Sigmoid colon (tissue), 7 donors: ENCODE data around the gene TENM3. TPM values are rescaled to one million over a fixed set of nuclear protein-coding genes. Genes with fewer than 3 reads are reported as not detected.

Experiments
- DNase-seq: peaks from one replicate; pipeline ENCODE4 v3.0.0-alpha.2; 2019
- H3K27ac ChIP-seq, 4 donors: fragments of 200-600 bp; sonication (generic); one replicate each; pipeline ENCODE4 v1.5.1; 2016 to 2019; ENCODE audit warnings: mild to moderate bottlenecking in 1 of 4
- H3K27me3 ChIP-seq, 3 donors: fragments of 200-600 bp; sonication (generic); one replicate each; pipeline ENCODE4 v1.5.1; 2019; ENCODE audit warnings: mild to moderate bottlenecking in 1 of 3
- H3K36me3 ChIP-seq, 4 donors: fragments of 200-600 bp; sonication (generic); one replicate each; pipeline ENCODE4 v1.5.1; 2016 to 2019
- H3K4me1 ChIP-seq, 4 donors: fragments of 200-600 bp; sonication (generic); one replicate each; pipeline ENCODE4 v1.5.1; 2017 to 2019
- H3K4me3 ChIP-seq, 4 donors: fragments of 200-600 bp; sonication (generic); one replicate each; pipeline ENCODE4 v1.5.1; 2017 to 2019; ENCODE audit warnings: mild to moderate bottlenecking in 2 of 4, moderate library complexity in 1 of 4
- H3K9me3 ChIP-seq, 4 donors: fragments of 200-600 bp in 3 of 4; sonication (generic) in 3 of 4; one replicate each; pipeline versions ENCODE4 v1.5.1 to v1.6.1; 2013 to 2019
- EP300 ChIP-seq, 4 donors: sonication (generic); formaldehyde crosslinking; IDR thresholded peaks; one replicate each; pipeline ENCODE4 v1.6.1; 2017; ENCODE audit warnings: antibody characterized with exemption in 4 of 4
- POLR2A ChIP-seq, 2 donors: fragments of 450-650 bp; IDR thresholded peaks; one replicate each; pipeline ENCODE4 v1.6.1; 2016; ENCODE audit warnings: antibody characterized with exemption in 2 of 2, mild to moderate bottlenecking in 2 of 2, moderate library complexity in 2 of 2
- POLR2AphosphoS5 ChIP-seq, 4 donors: sonication (generic); formaldehyde crosslinking; IDR thresholded peaks; one replicate each; pipeline ENCODE4 v1.6.1; 2017; ENCODE audit warnings: antibody characterized with exemption in 4 of 4
- WGBS, 2 donors: extraction: QIAGEN DNeasy Blood & Tissue Kit; methylation state at CpG; one replicate each; pipeline ENCODE4 v1.1.7; 2013; 5-methylcytosine and 5-hydroxymethylcytosine counted together
- intact Hi-C: fragments of 100-400 bp; cut with DNase I; formaldehyde crosslinking; loops from one replicate; pipeline ENCODE4 v1.15.1; 2023
- polyA plus RNA-seq, 3 donors: library from polyadenylated mRNA; stranded (reverse); fragments of 200-250 nt; gene quantifications; one replicate each; pipeline ENCODE4 v1.2.3, GENCODE V29; 2013
- total RNA-seq, 4 donors: library from RNA; depleted of rRNA; stranded (reverse); fragments of >200 nt; gene quantifications; one replicate each; pipeline ENCODE4 v1.1.0, GENCODE V29; 2016
- TF ChIP-seq, protein P1 (sequence below), 4 experiments: fragments of 450-650 bp in 3 of 4; fragments of 200-600 bp in 1 of 4; IDR thresholded peaks; one replicate each; pipeline ENCODE4 v1.5.1; 2016 to 2019; ENCODE audit warnings: antibody characterized with exemption in 4 of 4, mild to moderate bottlenecking in 3 of 4, moderate library complexity in 2 of 4
- donor health status: healthy with polysubstance abuse.
- donor health status: Bipolar disorder and iron deficiency.
- donor health status: healthy.

TENM3 gene
- total and polyA plus RNA-seq, 7 donors, result 0.60 to 82.3 (median 37.8) TPM; not detected in 1

DNA sequence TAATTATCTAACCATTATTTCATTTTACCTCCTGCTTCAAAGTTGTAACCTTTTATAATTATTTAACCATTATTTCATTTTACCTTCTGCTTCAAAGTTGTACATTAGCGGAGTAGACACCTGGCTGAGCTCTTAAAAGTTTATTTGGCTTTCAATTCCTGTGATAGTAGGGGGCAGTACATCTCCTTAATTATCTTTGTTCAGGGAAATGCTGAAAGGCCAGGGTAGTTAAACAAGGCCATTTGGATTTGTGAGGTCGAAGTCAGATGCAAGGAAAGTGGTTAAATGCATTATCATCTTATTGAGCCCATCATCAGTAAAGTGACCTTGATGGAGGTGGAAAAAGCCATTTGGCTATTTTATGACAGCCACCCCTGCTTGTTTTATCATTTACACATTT is 210.6 kb downstream of the TENM3 start:
- Histone ChIP-seq H3K36me3 (no peaks in the 10 kb centered on the region), H3K27ac (peak overlapping the region in 2 of 4 donors; percentile 47 to 48), H3K27me3 (peaks cover 0 to 13% (median 0%) of the 10 kb centered on the region in 3 donors), H3K4me3 (no peak overlapping the region), H3K4me1 (peaks cover 0 to 48% (median 31%) of the 10 kb centered on the region in 4 donors), H3K9me3 (no peaks in the 10 kb centered on the region)
- intact Hi-C loops, result loop anchor here (10.0 kb wide), 1 partner anchor 471 kb away; no protein-coding TSS in a partner anchor
- no peak for DNase-seq
- TF ChIP-seq POLR2AphosphoS5 (IDR thresholded peaks at IDR 0.05) (no peak), EP300 (IDR thresholded peaks at IDR 0.05) (no peak), POLR2A (IDR thresholded peaks at IDR 0.05) (no peak)
- TF ChIP-seq, protein P1, sequence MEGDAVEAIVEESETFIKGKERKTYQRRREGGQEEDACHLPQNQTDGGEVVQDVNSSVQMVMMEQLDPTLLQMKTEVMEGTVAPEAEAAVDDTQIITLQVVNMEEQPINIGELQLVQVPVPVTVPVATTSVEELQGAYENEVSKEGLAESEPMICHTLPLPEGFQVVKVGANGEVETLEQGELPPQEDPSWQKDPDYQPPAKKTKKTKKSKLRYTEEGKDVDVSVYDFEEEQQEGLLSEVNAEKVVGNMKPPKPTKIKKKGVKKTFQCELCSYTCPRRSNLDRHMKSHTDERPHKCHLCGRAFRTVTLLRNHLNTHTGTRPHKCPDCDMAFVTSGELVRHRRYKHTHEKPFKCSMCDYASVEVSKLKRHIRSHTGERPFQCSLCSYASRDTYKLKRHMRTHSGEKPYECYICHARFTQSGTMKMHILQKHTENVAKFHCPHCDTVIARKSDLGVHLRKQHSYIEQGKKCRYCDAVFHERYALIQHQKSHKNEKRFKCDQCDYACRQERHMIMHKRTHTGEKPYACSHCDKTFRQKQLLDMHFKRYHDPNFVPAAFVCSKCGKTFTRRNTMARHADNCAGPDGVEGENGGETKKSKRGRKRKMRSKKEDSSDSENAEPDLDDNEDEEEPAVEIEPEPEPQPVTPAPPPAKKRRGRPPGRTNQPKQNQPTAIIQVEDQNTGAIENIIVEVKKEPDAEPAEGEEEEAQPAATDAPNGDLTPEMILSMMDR (IDR thresholded peaks at IDR 0.05), result no peak
- WGBS, 2 donors, result 22 to 69% methylated on average over 2 of the region's 2 CpGs

DNA sequence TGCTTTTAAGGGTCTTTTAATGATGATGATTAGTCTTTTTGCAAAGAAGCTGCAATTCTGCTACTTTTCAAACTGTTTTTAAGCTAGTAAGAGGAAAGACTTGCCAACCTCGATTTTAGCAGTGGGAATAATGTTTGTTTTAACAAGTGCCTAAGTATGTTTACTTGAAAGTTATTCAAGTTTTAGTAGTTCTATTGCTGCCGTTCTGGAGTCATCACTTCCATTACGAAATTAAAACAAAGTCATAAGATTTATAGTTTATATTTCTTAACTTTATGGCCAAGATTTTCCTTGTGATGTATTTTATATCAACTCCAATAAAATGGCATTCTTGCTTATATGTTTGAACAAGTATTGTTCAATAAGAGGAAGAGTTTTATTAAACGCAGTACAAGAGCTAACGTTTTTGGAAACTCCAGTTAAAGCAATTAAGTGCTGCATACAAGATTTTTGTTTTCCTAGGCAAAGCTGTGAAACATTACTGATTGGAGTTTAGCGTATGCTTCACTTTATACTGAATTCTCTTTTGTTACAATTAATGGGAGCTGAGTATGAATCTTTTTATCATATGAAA is 211.3 kb downstream of the TENM3 start:
- Histone ChIP-seq H3K4me1 (peaks cover 0 to 48% (median 29%) of the 10 kb centered on the region in 4 donors), H3K27ac (peak overlapping the region in 3 of 4 donors; percentile 27 to 48 (median 47)), H3K9me3 (no peaks in the 10 kb centered on the region), H3K36me3 (no peaks in the 10 kb centered on the region), H3K27me3 (peaks cover 0 to 9% (median 0%) of the 10 kb centered on the region in 3 donors), H3K4me3 (no peak overlapping the region)
- 16 to 42% methylated on average over 6 of the region's 6 CpGs for WGBS, 2 donors
- TF ChIP-seq EP300 (IDR thresholded peaks at IDR 0.05) (no peak), POLR2AphosphoS5 (IDR thresholded peaks at IDR 0.05) (no peak), POLR2A (IDR thresholded peaks at IDR 0.05) (no peak)
- TF ChIP-seq, protein P1 (IDR thresholded peaks at IDR 0.05), result no peak
- DNase-seq, result no peak
- intact Hi-C loops, result loop anchor here (10.0 kb wide), 1 partner anchor 470 kb away; no protein-coding TSS in a partner anchor

DNA sequence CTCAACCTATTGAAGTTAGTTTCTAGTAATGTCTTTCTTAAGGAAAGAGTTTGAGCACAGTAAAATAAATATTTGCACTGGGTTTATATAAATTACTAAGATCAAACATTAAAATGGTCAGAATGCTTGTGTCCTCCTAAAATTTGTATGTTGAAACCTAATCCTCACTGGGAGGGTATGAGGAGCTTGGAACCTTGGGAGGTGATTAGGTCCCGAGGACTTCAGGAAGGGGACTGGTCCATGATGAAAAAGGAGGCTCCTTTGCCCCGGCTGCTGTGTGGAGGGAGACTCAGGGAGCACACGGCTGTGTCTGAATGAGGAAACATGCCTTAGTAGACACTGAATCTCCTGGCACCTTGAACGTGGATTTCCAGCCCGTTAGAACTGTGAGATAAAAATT is 221.9 kb downstream of the TENM3 start:
- Histone ChIP-seq H3K27me3 (no peaks in the 10 kb centered on the region), H3K27ac (no peak overlapping the region), H3K4me1 (no peaks in the 10 kb centered on the region), H3K9me3 (no peaks in the 10 kb centered on the region), H3K36me3 (no peaks in the 10 kb centered on the region), H3K4me3 (no peak overlapping the region)
- WGBS, 2 donors, result 36 to 73% methylated on average over 5 of the region's 5 CpGs
- TF ChIP-seq POLR2A (IDR thresholded peaks at IDR 0.05) (no peak), POLR2AphosphoS5 (IDR thresholded peaks at IDR 0.05) (no peak), EP300 (IDR thresholded peaks at IDR 0.05) (no peak)
- TF ChIP-seq, protein P1 (IDR thresholded peaks at IDR 0.05), result no peak
- DNase-seq, result no peak
- intact Hi-C loops, result no loop called here

DNA sequence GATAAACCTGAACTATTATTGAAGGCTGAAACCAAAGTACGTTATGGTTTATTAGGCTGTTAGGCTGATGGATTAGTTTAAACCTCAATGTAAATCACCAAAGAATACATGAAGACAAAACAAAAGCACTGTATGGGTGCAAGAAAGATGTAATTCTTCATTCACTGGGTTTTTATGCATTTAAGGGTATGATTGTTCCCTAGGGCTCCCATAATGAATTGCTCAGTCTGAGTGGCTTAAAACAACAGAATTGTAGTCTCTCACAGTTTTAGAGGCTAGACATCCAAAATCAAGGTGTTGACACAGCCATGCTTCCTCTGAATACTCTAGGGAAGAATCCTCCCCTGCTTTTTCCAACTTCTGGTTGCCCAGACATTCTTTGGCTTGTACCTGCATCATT is 222.8 kb downstream of the TENM3 start:
- Histone ChIP-seq H3K9me3 (no peaks in the 10 kb centered on the region), H3K4me1 (no peaks in the 10 kb centered on the region), H3K27me3 (no peaks in the 10 kb centered on the region), H3K4me3 (no peak overlapping the region), H3K36me3 (no peaks in the 10 kb centered on the region), H3K27ac (no peak overlapping the region)
- no peak for DNase-seq
- WGBS, 2 donors, result 22 to 67% methylated on average over 1 of the region's 1 CpG
- intact Hi-C loops, result no loop called here
- TF ChIP-seq POLR2A (IDR thresholded peaks at IDR 0.05), result no peak
- no peak for TF ChIP-seq POLR2AphosphoS5 (IDR thresholded peaks at IDR 0.05)
- no peak for TF ChIP-seq EP300 (IDR thresholded peaks at IDR 0.05)
- TF ChIP-seq, protein P1 (IDR thresholded peaks at IDR 0.05), result no peak
